K562 (cell line): ENCODE data around the gene RERE.

Experiments
- CTCF ChIP-seq, 3 experiments: IDR thresholded peaks in 2 of 3; conservative IDR thresholded peaks in 1 of 3; 2 replicates each; pipeline ENCODE4 v1.5.1; 2011 to 2012; ENCODE audit warnings: low read length in 3 of 3, mild to moderate bottlenecking in 3 of 3, control low read depth in 2 of 3, improper control_type of control experiment in 1 of 3, inconsistent platforms in 1 of 3, low read depth in 1 of 3, mixed read lengths in 1 of 3, moderate library complexity in 1 of 3; ENCODE audit not compliant: insufficient read depth in 2 of 3
- NCOA2 ChIP-seq, 2 experiments: fragments of 450-650 bp; IDR thresholded peaks; 2 replicates each; pipeline ENCODE4 v1.6.1; 2018; ENCODE audit warnings: mild to moderate bottlenecking in 2 of 2, moderate library complexity in 1 of 2; ENCODE audit not compliant: partially characterized antibody in 2 of 2
- SAP30 ChIP-seq: fragments of 200-600 bp; sonication (generic); IDR thresholded peaks from 2 replicates; pipeline ENCODE4 v1.6.1; 2012; ENCODE audit warnings: borderline replicate concordance, low read depth, mild to moderate bottlenecking, moderate library complexity, low read length, control low read depth, inconsistent platforms; ENCODE audit not compliant: insufficient read depth, poor library complexity, severe bottlenecking
- ZNF511 ChIP-seq: sonication (generic); formaldehyde crosslinking; IDR thresholded peaks from 2 replicates; pipeline ENCODE4 v1.8.0; 2022; ENCODE audit warnings: mild to moderate bottlenecking, missing genetic modification reagents

- TF ChIP-seq NCOA2 (IDR thresholded peaks at IDR 0.05; ENCODE audit: partially characterized antibody in 2 of 2) (no peak), ZNF511 (CRISPR knock-in tag) (no peak), SAP30 (no peak), CTCF (IDR thresholded peaks at IDR 0.05 in 2 of 3, conservative IDR thresholded peaks at IDR 0.05 in 1 of 3; ENCODE audit: insufficient read depth in 2 of 3, low read depth in 1 of 3, low read length in 3 of 3) (no peak)
These were observed 101.2 kb downstream of the RERE start for GRCh38 chr1:8716238-8716637.
